Lower lobe of right lung (tissue), 2 donors: Measurements from ENCODE around the gene ZNF22. TPM values are rescaled to one million over a fixed set of nuclear protein-coding genes. Genes with fewer than 3 reads are reported as not detected.

ENCODE experiments used
- ATAC-seq, 2 donors: fragments of 200-7000 bp; cut with Tn5 transposase; one replicate each; pipeline ENCODE4 v1.9.1; 2020 to 2022; ENCODE audit warnings: mild to moderate bottlenecking in 2 of 2, moderate library complexity in 2 of 2
- DNase-seq: peaks from one replicate; pipeline ENCODE4 v3.0.0-alpha.2; 2020
- H3K27ac ChIP-seq: fragments of 200-600 bp; one replicate; pipeline ENCODE4 v1.8.0; 2022
- H3K27me3 ChIP-seq: fragments of 200-600 bp; one replicate; pipeline ENCODE4 v1.8.0; 2022; ENCODE audit warnings: low read depth
- H3K36me3 ChIP-seq: fragments of 200-600 bp; one replicate; pipeline ENCODE4 v1.8.0; 2022; ENCODE audit warnings: mild to moderate bottlenecking
- H3K4me1 ChIP-seq: fragments of 200-600 bp; one replicate; pipeline ENCODE4 v1.8.0; 2022
- H3K4me3 ChIP-seq: fragments of 200-600 bp; one replicate; pipeline ENCODE4 v1.8.0; 2022; ENCODE audit warnings: mild to moderate bottlenecking
- H3K9me3 ChIP-seq: fragments of 200-600 bp; one replicate; pipeline ENCODE4 v1.8.0; 2022
- intact Hi-C: fragments of 100-400 bp; cut with DNase I; formaldehyde crosslinking; loops from one replicate; pipeline ENCODE4 v1.11.0; 2022
- total RNA-seq: library from RNA; stranded (reverse); fragmentation: NEBNext Ultra II Directional; extraction: Animal tissue kit (Norgen Biotek cat#: 25700); gene quantifications from one replicate; pipeline ENCODE4 v1.2.1, GENCODE V29; 2021
- TF ChIP-seq, protein P1 (sequence below): fragments of 200-600 bp; IDR thresholded peaks from one replicate; pipeline ENCODE4 v1.8.0; 2022; ENCODE audit warnings: antibody characterized with exemption, mild to moderate bottlenecking
- donor health status: DM: no; HTN: yes; CAD: no; lungs with severe emphysema.

Gene ZNF22
- total RNA-seq, 1 donor from 2014 or later, result 22.1 TPM

DNA sequence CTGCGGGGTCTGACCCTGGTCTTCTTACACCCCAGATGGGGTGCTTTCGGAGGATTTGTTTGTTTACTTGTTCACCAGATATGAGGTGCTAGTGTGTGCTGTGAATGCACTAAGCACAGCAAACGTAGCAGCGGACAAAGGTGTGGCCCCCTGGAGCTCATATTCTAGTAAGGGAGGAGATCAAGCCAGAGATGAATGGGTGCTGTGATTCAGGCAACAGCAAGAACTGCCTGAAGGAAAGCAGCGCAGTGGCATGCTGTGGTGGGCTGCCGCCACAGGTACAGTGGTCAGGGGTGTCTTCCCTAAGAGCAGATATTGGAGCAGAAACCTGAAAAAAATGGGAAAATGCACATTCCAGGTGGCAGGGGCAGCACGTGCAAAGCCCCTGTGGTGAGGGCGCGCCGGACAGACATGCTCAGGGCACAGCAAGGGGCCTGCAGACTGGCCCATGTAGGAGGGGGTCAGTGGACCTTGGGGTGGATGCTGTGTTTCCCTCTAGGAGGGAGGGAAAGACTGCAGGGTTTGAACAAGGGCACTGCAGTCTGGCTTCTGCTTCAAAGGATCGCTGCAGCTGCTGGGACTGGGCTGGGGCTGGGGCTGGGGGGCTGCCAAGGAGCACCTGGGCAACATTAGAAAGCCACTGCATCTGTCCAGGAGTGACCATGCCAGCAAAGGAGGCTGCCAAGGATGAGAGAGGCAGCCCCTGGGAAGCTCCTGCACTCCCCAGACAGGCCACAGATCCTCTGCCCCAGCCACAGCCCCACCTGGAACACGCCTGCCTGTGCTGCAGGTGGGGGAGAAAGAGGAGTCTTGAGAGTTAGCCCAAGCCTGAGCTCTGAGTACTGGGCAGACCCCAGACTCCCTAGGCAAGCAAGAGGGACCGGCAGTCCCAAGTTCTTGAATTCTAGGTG lies 21.2 kb upstream of the ZNF22 start:
- Histone ChIP-seq H3K27ac (peak overlapping the region; percentile 90), H3K4me1 (peaks cover 93% of the 10 kb centered on the region), H3K4me3 (peak overlapping the region; percentile 72), H3K27me3 (no peaks in the 10 kb centered on the region), H3K9me3 (no peaks in the 10 kb centered on the region), H3K36me3 (peaks cover 24% of the 10 kb centered on the region)
- ATAC-seq, result no peak
- TF ChIP-seq, protein P1, sequence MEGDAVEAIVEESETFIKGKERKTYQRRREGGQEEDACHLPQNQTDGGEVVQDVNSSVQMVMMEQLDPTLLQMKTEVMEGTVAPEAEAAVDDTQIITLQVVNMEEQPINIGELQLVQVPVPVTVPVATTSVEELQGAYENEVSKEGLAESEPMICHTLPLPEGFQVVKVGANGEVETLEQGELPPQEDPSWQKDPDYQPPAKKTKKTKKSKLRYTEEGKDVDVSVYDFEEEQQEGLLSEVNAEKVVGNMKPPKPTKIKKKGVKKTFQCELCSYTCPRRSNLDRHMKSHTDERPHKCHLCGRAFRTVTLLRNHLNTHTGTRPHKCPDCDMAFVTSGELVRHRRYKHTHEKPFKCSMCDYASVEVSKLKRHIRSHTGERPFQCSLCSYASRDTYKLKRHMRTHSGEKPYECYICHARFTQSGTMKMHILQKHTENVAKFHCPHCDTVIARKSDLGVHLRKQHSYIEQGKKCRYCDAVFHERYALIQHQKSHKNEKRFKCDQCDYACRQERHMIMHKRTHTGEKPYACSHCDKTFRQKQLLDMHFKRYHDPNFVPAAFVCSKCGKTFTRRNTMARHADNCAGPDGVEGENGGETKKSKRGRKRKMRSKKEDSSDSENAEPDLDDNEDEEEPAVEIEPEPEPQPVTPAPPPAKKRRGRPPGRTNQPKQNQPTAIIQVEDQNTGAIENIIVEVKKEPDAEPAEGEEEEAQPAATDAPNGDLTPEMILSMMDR, result no peak
- DNase-seq, result no peak
- intact Hi-C loops, result no loop called here

DNA sequence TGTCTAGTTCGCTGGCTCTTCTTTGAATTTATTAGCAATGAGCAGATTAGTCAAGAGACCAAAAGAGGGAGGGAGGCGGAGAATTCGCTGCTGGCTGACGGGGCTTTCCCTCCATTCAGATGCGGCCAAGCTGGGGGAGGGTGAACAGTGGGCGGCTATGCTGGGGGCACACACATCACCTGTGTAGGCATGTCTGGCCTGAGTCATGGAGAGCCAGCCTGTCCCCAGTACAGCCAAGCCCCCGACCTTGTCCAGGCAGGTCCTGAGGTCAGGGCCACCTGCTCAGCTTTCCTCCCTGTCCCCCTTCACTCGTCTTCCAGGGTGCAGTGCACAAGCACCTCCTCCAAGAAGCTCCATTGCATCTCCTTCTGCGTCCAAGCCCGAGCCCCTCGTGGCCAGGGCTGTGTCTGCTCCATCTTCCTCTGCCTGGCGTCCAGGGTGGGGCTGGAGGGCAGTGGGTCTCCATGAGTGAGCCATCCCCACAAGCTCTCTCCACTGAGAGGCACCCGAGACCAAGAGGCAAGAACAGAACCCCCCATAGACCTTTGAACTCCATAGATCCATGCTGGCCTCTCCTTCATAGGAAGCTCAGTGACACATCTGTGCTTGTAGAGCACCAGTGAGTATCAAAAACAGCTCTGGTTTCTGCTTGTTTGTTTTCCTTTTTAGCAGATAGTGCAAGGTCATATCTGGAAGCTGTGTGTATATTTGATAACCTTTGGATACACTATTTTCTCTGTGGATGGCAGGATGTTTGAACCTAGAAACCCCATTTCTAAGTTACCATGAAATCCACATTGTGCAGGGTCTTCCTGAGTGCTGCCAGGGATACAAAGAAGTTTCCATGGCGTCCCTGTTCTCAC lies 20.2 kb upstream of the ZNF22 start:
- Histone ChIP-seq H3K4me1 (peaks cover 96% of the 10 kb centered on the region), H3K36me3 (peaks cover 33% of the 10 kb centered on the region), H3K9me3 (no peaks in the 10 kb centered on the region), H3K27me3 (no peaks in the 10 kb centered on the region), H3K27ac (peak overlapping the region; percentile 70), H3K4me3 (no peak overlapping the region)
- intact Hi-C loops, result no loop called here
- TF ChIP-seq, protein P1, result no peak
- no peak for DNase-seq
- ATAC-seq, result no peak

DNA sequence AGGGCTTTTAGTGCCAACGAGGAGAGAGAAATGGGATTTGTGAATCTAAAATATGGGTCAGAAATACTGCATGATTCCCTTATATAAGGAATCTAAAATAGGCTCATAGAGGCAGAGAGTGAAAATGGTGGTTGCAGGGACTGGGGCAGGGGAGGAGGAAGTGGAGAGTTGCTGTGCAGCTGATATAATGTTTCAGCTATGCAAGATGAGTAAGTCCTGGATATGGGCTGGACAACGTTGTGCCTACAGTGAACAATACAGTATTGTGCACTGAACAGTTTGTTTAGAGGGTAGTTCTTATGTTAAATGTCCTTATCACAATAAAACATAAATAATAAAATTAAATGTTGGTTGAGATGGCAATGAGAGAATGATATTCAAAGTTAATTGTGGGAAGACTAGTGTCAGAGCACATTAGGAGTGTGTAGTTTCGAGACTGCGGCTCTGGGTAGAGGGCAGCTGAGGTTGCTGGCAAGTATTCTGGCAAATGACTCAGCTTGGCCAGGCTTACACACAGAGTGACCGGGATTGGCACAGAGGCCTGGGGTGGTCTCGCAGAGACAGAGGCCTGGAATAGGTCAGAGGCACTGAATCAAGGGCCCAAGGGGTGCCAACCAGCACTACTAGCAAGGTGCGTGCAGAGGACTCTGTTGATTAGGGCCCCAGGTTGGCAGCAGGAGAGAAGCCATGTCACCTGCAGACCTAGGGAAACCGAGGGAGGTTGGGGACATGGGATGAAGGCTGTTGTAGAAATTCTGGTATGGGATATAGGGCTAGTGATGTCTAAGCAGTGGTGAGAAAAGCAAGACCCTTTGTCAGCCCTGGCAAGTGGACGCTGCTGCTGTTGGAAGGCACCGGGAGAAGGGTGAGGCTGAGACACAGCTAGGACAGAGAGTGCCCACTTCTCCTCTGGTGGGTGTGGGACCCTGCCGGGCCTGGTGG lies 19.3 kb upstream of the ZNF22 start:
- Histone ChIP-seq H3K27me3 (no peaks in the 10 kb centered on the region), H3K36me3 (peaks cover 38% of the 10 kb centered on the region), H3K9me3 (no peaks in the 10 kb centered on the region), H3K4me3 (no peak overlapping the region), H3K4me1 (peaks cover 96% of the 10 kb centered on the region), H3K27ac (peak overlapping the region; percentile 70)
- intact Hi-C loops, result no loop called here
- DNase-seq (peak; percentile 42), ATAC-seq (no peak)
- TF ChIP-seq, protein P1, result no peak

DNA sequence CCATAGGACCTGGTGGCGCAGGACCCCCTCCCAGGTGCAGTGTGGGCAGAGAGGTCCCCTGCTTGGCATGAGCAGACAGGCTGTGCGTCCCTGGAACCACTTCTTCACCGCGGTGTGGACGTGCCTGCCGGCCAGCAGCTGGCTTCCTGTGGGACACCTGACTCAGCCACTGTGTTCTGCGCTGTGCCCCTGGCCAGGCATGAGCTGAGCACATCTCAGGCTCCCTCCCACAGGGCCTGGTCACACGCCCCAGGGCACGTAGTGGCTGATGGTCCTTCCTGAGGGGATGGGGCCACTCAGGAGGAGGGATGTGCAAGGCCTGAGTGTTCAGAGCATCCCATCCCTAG lies 18.6 kb upstream of the ZNF22 start:
- Histone ChIP-seq H3K4me3 (no peak overlapping the region), H3K4me1 (peaks cover 96% of the 10 kb centered on the region), H3K27me3 (no peaks in the 10 kb centered on the region), H3K27ac (peak overlapping the region; percentile 70), H3K9me3 (no peaks in the 10 kb centered on the region), H3K36me3 (peaks cover 37% of the 10 kb centered on the region)
- DNase-seq, result peak; percentile 47
- TF ChIP-seq, protein P1, result no peak
- intact Hi-C loops, result no loop called here
- ATAC-seq, result no peak

DNA sequence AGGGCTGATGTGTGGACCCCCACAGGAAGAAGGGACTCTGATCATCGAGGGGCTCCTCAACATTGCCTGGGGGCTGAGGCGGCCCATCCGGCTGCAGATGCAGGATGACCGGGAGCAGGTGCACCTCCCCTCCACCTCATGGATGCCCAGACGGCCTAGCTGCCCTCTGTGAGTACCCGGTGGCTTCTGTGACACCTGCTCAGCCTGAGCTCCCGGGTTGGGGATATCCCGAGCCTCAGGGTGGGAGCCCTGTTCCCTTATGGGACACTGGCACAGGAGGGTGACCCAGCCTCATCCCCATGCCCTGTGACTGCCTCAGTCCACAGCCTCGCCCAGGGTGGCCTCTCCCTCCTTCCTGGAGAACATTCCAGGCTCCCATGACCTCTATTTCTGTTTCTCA lies 18.2 kb upstream of the ZNF22 start:
- Histone ChIP-seq H3K9me3 (no peaks in the 10 kb centered on the region), H3K4me1 (peaks cover 96% of the 10 kb centered on the region), H3K27me3 (no peaks in the 10 kb centered on the region), H3K36me3 (peaks cover 33% of the 10 kb centered on the region), H3K4me3 (no peak overlapping the region), H3K27ac (peak overlapping the region; percentile 70)
- DNase-seq (peak; percentile 42), ATAC-seq (no peak)
- TF ChIP-seq, protein P1, result no peak
- intact Hi-C loops, result no loop called here
